ENCODE results near the gene CYP27C1. TPM values are rescaled to one million over a fixed set of nuclear protein-coding genes. Genes with fewer than 3 reads are reported as not detected.

Gene CYP27C1
- total and polyA plus RNA-seq, 9 of the 15 experiments (the other 6 are each of a cell fraction or from before 2014, with no cell fraction given) = not detected

DNA sequence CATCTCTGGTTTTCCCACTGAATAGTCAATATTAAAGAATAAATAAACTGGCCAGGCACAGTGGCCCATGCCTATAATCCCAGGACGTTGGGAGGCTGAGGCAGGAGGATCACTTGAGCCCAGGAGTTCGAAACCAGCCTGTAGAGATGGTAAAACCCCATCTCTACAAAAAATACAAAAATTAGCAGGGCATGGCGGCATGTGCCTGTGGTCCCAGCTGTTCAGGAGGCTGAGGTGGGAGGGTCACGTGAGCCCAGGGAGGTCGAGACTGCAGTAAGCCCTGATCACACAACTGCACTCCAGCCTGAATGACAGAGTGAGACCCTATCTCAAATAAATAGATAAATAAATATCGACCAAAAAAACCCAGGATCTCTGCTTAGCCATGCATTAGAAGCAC lies 63.0 kb downstream of the CYP27C1 start:
- POLR2A ChIA-PET = no interaction called here
- Histone ChIP-seq H4K20me1 (replicated peaks; ENCODE audit: control insufficient read depth, insufficient read depth, low read length) (no peaks in the 10 kb centered on the region; the same call in 1 of the 2 replicates), H3K9me3 (replicated peaks; ENCODE audit: control insufficient read depth, insufficient read depth, low read depth, low read length) (no peaks in the 10 kb centered on the region), H3K36me3 (ENCODE audit: control insufficient read depth, insufficient read depth, low read length) (no peaks in the 10 kb centered on the region), H3K79me2 (ENCODE audit: control insufficient read depth, insufficient read depth, low read length) (no peaks in the 10 kb centered on the region), H2AFZ (ENCODE audit: low read depth, low read length) (no peak overlapping the region), H3K9me1 (ENCODE audit: control insufficient read depth, insufficient read depth, low read length) (no peaks in the 10 kb centered on the region), H3K4me1 (replicated peaks in 1 of 2; ENCODE audit: control insufficient read depth in 2 of 2, insufficient read depth in 2 of 2, low read length in 2 of 2) (no peaks in the 10 kb centered on the region), H3K27ac (ENCODE audit: extremely low read depth, low read depth, low read length) (no peak overlapping the region), H3K27me3 (ENCODE audit: control insufficient read depth in 2 of 2, insufficient read depth in 2 of 2, low read length in 2 of 2) (peaks cover 3 to 43% of the 10 kb centered on the region in 2 experiments), H3K9ac (ENCODE audit: insufficient read depth in 1 of 2, low read depth in 2 of 2, low read length in 2 of 2) (no peak overlapping the region), H3K4me3 (no peak overlapping the region), H3K4me2 (ENCODE audit: insufficient read depth, low read length) (no peak overlapping the region)
- TF ChIP-seq, protein P1, sequence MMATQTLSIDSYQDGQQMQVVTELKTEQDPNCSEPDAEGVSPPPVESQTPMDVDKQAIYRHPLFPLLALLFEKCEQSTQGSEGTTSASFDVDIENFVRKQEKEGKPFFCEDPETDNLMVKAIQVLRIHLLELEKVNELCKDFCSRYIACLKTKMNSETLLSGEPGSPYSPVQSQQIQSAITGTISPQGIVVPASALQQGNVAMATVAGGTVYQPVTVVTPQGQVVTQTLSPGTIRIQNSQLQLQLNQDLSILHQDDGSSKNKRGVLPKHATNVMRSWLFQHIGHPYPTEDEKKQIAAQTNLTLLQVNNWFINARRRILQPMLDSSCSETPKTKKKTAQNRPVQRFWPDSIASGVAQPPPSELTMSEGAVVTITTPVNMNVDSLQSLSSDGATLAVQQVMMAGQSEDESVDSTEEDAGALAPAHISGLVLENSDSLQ (IDR thresholded peaks at IDR 0.05) = no peak
- TF ChIP-seq BMI1 (IDR thresholded peaks at IDR 0.05; ENCODE audit: low read length) (no peak), ZNF644 (tag; IDR thresholded peaks at IDR 0.05; ENCODE audit: low read depth) (no peak), SAFB (IDR thresholded peaks at IDR 0.05; ENCODE audit: borderline replicate concordance, low read depth, low read length) (no peak), DNMT1 (IDR thresholded peaks at IDR 0.05) (no peak), NUFIP1 (IDR thresholded peaks at IDR 0.05; ENCODE audit: partially characterized antibody) (no peak), CBX3 (IDR thresholded peaks at IDR 0.05; ENCODE audit: borderline replicate concordance in 1 of 2, low read length in 2 of 2) (no peak), NFE2 (IDR thresholded peaks at IDR 0.05; ENCODE audit: low read depth) (no peak), ZNF511 (CRISPR knock-in tag; IDR thresholded peaks at IDR 0.05) (no peak), RBM15 (IDR thresholded peaks at IDR 0.05; ENCODE audit: insufficient read depth, low read length) (no peak)
- TF ChIP-seq, protein P2, sequence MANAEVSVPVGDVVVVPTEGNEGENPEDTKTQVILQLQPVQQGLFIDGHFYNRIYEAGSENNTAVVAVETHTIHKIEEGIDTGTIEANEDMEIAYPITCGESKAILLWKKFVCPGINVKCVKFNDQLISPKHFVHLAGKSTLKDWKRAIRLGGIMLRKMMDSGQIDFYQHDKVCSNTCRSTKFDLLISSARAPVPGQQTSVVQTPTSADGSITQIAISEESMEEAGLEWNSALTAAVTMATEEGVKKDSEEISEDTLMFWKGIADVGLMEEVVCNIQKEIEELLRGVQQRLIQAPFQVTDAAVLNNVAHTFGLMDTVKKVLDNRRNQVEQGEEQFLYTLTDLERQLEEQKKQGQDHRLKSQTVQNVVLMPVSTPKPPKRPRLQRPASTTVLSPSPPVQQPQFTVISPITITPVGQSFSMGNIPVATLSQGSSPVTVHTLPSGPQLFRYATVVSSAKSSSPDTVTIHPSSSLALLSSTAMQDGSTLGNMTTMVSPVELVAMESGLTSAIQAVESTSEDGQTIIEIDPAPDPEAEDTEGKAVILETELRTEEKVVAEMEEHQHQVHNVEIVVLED (CRISPR knock-in tag; IDR thresholded peaks at IDR 0.05) = no peak
- intact Hi-C loops (cut with micrococcal nuclease) = no loop called here
- ATAC-seq (no peak), DNase-seq (ENCODE audit: extremely low read depth in 1 of 4, low spot score in 3 of 4) (no peak), FAIRE-seq (peak; percentile 54)
- no TSS peak for BruUV-seq (replicated peaks)
- WGBS (ENCODE audit: insufficient coverage, low coverage, missing lambda C conversion rate) = 1% methylated on average over 6 of the region's 6 CpGs
- in situ Hi-C loops (cut with MboI) = no loop called here
- CTCF ChIA-PET (ENCODE audit: low intra/inter-chr PET ratio) = no interaction called here
